HepG2 (cell line): ENCODE data around the gene ANAPC5. TPM values are rescaled to one million over a fixed set of nuclear protein-coding genes. Genes with fewer than 3 reads are reported as not detected.

Experiments
- ARNT2 ChIP-seq: sonication (generic); formaldehyde crosslinking; IDR thresholded peaks from 2 replicates; pipeline ENCODE4 v1.8.0; 2022; ENCODE audit warnings: mild to moderate bottlenecking, low read depth, missing genetic modification reagents, moderate library complexity
- BRCA1 ChIP-seq: sonication (generic); formaldehyde crosslinking; IDR thresholded peaks from 2 replicates; pipeline ENCODE4 v1.4.0; 2020; ENCODE audit warnings: missing genetic modification reagents
- ETV6 ChIP-seq: sonication (generic); formaldehyde crosslinking; conservative IDR thresholded peaks from 2 replicates; pipeline ENCODE4 v1.4.0; 2020; ENCODE audit warnings: missing genetic modification reagents
- FOXP1 ChIP-seq, 2 experiments: fragments of 450-650 bp in 1 of 2; IDR thresholded peaks; 2 replicates each; pipeline ENCODE4 v1.6.1; 2017 to 2018; ENCODE audit warnings: antibody characterized with exemption in 1 of 2
- HNRNPLL ChIP-seq: fragments of 200-400 bp; formaldehyde crosslinking; IDR thresholded peaks from 2 replicates; pipeline ENCODE4 v1.6.1; 2017; ENCODE audit warnings: mild to moderate bottlenecking, low read depth, low read length; ENCODE audit not compliant: poor library complexity, severe bottlenecking
- KLF6 ChIP-seq: IDR thresholded peaks from 2 replicates; pipeline ENCODE4 v1.8.0; 2016; ENCODE audit warnings: missing biosample characterization, missing genetic modification reagents
- NFIB ChIP-seq: sonication (generic); formaldehyde crosslinking; IDR thresholded peaks from 2 replicates; pipeline ENCODE4 v1.9.0; 2021; ENCODE audit warnings: missing genetic modification reagents, mild to moderate bottlenecking, borderline replicate concordance
- RFX1 ChIP-seq: fragments of 450-650 bp; IDR thresholded peaks from 2 replicates; pipeline ENCODE4 v1.6.1; 2017
- STAG1 ChIP-seq: sonication (generic); formaldehyde crosslinking; IDR thresholded peaks from 2 replicates; pipeline ENCODE4 v1.4.0; 2020; ENCODE audit warnings: missing genetic modification reagents
- STAT5B ChIP-seq: sonication (generic); formaldehyde crosslinking; IDR thresholded peaks from 2 replicates; pipeline ENCODE4 v1.4.0; 2020; ENCODE audit warnings: missing genetic modification reagents
- TAF1 ChIP-seq: sonication (generic); formaldehyde crosslinking; IDR thresholded peaks from 2 replicates; pipeline ENCODE4 v1.4.0; 2020; ENCODE audit warnings: missing genetic modification reagents
- ZBTB38 ChIP-seq: sonication (generic); formaldehyde crosslinking; IDR thresholded peaks from 2 replicates; pipeline ENCODE4 v1.5.1; 2020; ENCODE audit warnings: mild to moderate bottlenecking, missing genetic modification reagents
- ZNF530 ChIP-seq: sonication (generic); formaldehyde crosslinking; IDR thresholded peaks from 2 replicates; pipeline ENCODE4 v1.5.0; 2020; ENCODE audit warnings: low read depth, mild to moderate bottlenecking, missing genetic modification reagents
- ZNF589 ChIP-seq: sonication (generic); formaldehyde crosslinking; conservative IDR thresholded peaks from 2 replicates; pipeline ENCODE4 v1.8.0; 2022; ENCODE audit warnings: mild to moderate bottlenecking, moderate library complexity, missing genetic modification reagents
- ZNF678 ChIP-seq: sonication (generic); formaldehyde crosslinking; IDR thresholded peaks from 2 replicates; pipeline ENCODE4 v1.4.0; 2020; ENCODE audit warnings: mild to moderate bottlenecking, missing genetic modification reagents
- polyA plus RNA-seq, 8 experiments: library from polyadenylated mRNA; depleted of rRNA in 3 of 8; stranded (reverse) in 7 of 8; unstranded in 1 of 8; fragments of >200 nt; fragmentation: Illumina TruSeq in 4 of 8; extraction: Trizol in 4 of 8; gene quantifications; 2 replicates each; pipeline versions ENCODE4 v1.2.1 to v1.2.3, GENCODE V29; 2011 to 2016; ENCODE audit warnings: low read depth in 4 of 8, missing spikeins in 1 of 8, mixed read lengths in 1 of 8; ENCODE audit not compliant: insufficient read depth in 1 of 8
- total RNA-seq, 5 experiments: library from RNA; depleted of rRNA; stranded (reverse); fragments of >200 nt; fragmentation: Illumina TruSeq; extraction: Trizol; gene quantifications; 2 replicates each; pipeline ENCODE4 v1.2.3, GENCODE V29; 2016; ENCODE audit warnings: low read depth in 1 of 5
- TF ChIP-seq, protein P1 (sequence below): sonication (generic); formaldehyde crosslinking; IDR thresholded peaks from 2 replicates; pipeline ENCODE4 v1.5.1; 2020; ENCODE audit warnings: missing genetic modification reagents, mild to moderate bottlenecking, borderline replicate concordance
- TF ChIP-seq, protein P2 (sequence below): IDR thresholded peaks from 2 replicates; pipeline ENCODE4 v1.6.1; 2016
- TF ChIP-seq, protein P3 (sequence below): sonication (generic); formaldehyde crosslinking; IDR thresholded peaks from 2 replicates; pipeline ENCODE4 v1.5.0; 2020; ENCODE audit warnings: mild to moderate bottlenecking, missing genetic modification reagents
- TF ChIP-seq, protein P4 (sequence below): sonication (generic); formaldehyde crosslinking; IDR thresholded peaks from 2 replicates; pipeline ENCODE4 v1.8.1; 2023; ENCODE audit warnings: mild to moderate bottlenecking, missing genetic modification reagents
- TF ChIP-seq, protein P5 (sequence below): sonication (generic); formaldehyde crosslinking; IDR thresholded peaks from 2 replicates; pipeline ENCODE4 v1.4.0; 2020; ENCODE audit warnings: mild to moderate bottlenecking, missing genetic modification reagents

Gene ANAPC5
- total and polyA plus RNA-seq, 2 of the 13 experiments (the other 11 are each of a cell fraction or from before 2014, with no cell fraction given), result 146 to 161 TPM

DNA sequence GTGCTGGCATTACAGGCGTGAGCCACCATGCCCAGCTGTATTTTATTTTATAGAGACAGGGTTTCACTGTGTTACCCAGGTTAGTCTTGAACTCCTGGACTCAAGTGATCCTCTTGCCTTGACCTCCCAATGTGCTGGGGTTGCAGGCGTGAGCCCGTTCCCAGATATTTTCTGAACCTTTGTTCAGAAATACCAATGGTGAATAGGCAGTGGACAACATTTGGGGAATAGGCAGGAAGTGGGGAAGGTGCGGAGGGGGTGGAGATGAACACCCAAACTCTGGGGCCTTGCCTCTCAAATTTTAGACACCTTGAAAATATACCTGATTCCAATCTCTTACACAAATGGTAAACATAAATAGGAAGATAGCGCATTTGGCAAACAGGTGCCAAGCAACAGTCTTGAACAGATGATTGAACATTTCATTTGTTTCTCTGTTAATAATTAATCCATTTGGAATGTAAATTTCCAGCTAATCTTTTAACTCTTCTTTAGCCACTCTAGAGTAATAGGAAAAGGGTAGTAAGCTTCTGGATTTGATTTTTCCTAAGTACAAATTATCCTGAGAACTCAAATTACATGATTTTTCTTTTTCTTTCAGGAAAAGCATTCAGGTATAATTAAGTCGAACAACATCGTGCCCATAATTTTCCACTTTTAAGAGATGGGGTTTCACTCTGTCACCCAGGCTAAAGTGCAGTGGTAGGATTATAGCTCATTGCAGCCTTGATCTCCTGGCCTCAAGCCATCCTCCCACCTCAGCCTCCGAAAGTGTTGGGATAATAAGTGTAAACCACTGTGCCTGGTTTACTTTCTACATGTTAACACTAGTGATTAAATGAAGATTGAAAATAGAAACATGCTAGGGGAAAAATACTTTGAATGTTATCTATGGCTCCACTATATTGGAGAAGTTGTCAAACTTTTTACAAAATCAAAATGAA, 24.8 kb upstream of the ANAPC5 start (continued):
- TF ChIP-seq, protein P1, sequence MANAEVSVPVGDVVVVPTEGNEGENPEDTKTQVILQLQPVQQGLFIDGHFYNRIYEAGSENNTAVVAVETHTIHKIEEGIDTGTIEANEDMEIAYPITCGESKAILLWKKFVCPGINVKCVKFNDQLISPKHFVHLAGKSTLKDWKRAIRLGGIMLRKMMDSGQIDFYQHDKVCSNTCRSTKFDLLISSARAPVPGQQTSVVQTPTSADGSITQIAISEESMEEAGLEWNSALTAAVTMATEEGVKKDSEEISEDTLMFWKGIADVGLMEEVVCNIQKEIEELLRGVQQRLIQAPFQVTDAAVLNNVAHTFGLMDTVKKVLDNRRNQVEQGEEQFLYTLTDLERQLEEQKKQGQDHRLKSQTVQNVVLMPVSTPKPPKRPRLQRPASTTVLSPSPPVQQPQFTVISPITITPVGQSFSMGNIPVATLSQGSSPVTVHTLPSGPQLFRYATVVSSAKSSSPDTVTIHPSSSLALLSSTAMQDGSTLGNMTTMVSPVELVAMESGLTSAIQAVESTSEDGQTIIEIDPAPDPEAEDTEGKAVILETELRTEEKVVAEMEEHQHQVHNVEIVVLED, result no peak
- TF ChIP-seq RFX1 (no peak), ETV6 (no peak), BRCA1 (CRISPR knock-in tag) (no peak), STAG1 (CRISPR knock-in tag) (no peak), ARNT2 (CRISPR knock-in tag) (0 out of 2 replicates have a peak, but pooled peaks have one; percentile 42), ZNF589 (CRISPR knock-in tag) (no peak), NFIB (CRISPR knock-in tag) (no peak), HNRNPLL (no peak), FOXP1 (IDR thresholded peaks at IDR 0.05) (no peak), FOXP1 (CRISPR knock-in tag; IDR thresholded peaks at IDR 0.05) (peak; percentile 89), KLF6 (no peak), ZBTB38 (no peak), ZNF530 (no peak), TAF1 (CRISPR knock-in tag) (0 out of 2 replicates have a peak, but pooled peaks have one; percentile 13), STAT5B (no peak), ZNF678 (CRISPR knock-in tag) (no peak)
- TF ChIP-seq, protein P2, sequence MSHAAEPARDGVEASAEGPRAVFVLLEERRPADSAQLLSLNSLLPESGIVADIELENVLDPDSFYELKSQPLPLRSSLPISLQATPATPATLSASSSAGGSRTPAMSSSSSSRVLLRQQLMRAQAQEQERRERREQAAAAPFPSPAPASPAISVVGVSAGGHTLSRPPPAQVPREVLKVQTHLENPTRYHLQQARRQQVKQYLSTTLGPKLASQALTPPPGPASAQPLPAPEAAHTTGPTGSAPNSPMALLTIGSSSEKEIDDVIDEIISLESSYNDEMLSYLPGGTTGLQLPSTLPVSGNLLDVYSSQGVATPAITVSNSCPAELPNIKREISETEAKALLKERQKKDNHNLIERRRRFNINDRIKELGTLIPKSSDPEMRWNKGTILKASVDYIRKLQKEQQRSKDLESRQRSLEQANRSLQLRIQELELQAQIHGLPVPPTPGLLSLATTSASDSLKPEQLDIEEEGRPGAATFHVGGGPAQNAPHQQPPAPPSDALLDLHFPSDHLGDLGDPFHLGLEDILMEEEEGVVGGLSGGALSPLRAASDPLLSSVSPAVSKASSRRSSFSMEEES, result no peak
- TF ChIP-seq, protein P3, sequence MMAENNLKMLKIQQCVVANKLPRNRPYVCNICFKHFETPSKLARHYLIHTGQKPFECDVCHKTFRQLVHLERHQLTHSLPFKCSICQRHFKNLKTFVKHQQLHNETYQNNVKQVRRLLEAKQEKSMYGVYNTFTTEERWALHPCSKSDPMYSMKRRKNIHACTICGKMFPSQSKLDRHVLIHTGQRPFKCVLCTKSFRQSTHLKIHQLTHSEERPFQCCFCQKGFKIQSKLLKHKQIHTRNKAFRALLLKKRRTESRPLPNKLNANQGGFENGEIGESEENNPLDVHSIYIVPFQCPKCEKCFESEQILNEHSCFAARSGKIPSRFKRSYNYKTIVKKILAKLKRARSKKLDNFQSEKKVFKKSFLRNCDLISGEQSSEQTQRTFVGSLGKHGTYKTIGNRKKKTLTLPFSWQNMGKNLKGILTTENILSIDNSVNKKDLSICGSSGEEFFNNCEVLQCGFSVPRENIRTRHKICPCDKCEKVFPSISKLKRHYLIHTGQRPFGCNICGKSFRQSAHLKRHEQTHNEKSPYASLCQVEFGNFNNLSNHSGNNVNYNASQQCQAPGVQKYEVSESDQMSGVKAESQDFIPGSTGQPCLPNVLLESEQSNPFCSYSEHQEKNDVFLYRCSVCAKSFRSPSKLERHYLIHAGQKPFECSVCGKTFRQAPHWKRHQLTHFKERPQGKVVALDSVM, result peak; percentile 98
- TF ChIP-seq, protein P4, sequence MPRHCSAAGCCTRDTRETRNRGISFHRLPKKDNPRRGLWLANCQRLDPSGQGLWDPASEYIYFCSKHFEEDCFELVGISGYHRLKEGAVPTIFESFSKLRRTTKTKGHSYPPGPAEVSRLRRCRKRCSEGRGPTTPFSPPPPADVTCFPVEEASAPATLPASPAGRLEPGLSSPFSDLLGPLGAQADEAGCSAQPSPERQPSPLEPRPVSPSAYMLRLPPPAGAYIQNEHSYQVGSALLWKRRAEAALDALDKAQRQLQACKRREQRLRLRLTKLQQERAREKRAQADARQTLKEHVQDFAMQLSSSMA (CRISPR knock-in tag), result no peak
- TF ChIP-seq, protein P5, sequence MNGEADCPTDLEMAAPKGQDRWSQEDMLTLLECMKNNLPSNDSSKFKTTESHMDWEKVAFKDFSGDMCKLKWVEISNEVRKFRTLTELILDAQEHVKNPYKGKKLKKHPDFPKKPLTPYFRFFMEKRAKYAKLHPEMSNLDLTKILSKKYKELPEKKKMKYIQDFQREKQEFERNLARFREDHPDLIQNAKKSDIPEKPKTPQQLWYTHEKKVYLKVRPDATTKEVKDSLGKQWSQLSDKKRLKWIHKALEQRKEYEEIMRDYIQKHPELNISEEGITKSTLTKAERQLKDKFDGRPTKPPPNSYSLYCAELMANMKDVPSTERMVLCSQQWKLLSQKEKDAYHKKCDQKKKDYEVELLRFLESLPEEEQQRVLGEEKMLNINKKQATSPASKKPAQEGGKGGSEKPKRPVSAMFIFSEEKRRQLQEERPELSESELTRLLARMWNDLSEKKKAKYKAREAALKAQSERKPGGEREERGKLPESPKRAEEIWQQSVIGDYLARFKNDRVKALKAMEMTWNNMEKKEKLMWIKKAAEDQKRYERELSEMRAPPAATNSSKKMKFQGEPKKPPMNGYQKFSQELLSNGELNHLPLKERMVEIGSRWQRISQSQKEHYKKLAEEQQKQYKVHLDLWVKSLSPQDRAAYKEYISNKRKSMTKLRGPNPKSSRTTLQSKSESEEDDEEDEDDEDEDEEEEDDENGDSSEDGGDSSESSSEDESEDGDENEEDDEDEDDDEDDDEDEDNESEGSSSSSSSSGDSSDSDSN (CRISPR knock-in tag), result no peak
